Left ventricle myocardium superior (tissue), 1 donor: ENCODE data around the gene MGLL. TPM values are rescaled to one million over a fixed set of nuclear protein-coding genes. Genes with fewer than 3 reads are reported as not detected.

Experiments
- ATAC-seq: fragments of 200-7000 bp; cut with Tn5 transposase; one replicate; pipeline ENCODE4 v1.9.1; 2020; ENCODE audit warnings: mild to moderate bottlenecking, moderate library complexity
- DNase-seq: peaks from one replicate; pipeline ENCODE4 v3.0.0-alpha.2; 2020
- intact Hi-C: fragments of 100-400 bp; cut with micrococcal nuclease; formaldehyde crosslinking; loops from one replicate; pipeline ENCODE4 v1.11.0; 2022
- total RNA-seq: library from RNA; stranded (reverse); fragmentation: NEBNext Ultra II Directional; extraction: Animal tissue kit (Norgen Biotek cat#: 25700); gene quantifications from one replicate; pipeline ENCODE4 v1.2.1, GENCODE V29; 2021
- donor health status: DM: no; HTN: yes; CAD: no; lungs with severe emphysema.

MGLL gene
- total RNA-seq, 1 donor from 2014 or later = 94.3 TPM

DNA sequence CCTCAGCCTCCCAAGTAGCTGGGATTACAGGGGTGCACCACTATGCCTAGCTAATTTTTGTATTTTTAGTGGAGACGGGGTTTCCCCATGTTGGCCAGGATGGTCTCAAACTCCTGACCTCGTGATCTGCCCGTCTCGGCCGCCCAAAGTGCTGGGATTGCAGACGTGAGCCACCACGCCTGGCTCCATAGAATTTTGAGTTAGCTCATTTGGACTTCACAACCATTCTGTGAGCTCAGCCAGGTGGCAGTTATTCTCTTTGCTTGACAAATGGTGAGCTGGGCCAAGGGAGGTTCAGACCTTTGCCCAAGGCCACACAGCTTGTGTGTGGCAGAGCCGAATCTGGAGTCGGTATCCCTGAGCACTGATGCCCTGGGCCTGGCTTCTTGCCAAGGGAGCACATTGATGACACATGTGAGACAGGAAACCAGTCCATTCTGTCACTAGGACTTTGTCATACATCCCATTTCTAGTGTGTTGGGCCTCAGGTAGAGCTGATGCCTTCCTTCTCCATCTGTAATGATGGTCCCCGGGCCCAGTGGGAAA lies 175.7 kb downstream of the MGLL start:
- ATAC-seq = no peak
- no peak for DNase-seq
- intact Hi-C loops = no loop called here

DNA sequence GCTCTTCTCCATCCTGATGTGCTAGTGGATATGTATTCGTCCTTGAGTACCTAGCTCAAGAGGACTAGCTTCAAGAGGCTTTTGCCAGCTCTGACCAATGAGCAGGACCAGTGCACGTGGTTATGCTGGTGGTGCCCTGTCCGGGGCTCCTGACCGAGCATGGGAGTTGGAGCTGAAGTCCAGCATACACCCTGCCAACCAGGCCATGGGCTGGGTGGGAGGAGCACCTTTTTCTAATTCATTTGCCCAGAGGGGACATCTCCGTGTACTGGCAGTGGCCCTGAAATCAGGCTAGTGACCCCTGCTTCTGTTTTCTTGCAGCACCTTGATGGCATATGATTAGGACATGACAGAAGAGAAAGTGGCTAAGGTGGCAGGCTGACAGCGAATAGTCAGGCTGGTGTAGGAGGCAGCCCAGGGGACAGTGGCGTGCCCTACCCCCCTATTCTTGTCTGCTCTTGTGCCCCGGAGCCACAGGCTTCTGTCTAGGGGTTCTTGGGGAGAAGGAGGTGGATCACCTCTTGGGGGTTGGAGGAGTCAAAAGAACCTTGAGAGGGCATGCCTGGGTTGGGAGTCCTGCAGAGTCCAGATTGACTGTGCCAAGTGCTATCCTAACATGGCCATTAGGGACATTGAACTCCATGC lies 176.8 kb downstream of the MGLL start:
- no peak for DNase-seq
- no peak for ATAC-seq
- intact Hi-C loops = no loop called here

DNA sequence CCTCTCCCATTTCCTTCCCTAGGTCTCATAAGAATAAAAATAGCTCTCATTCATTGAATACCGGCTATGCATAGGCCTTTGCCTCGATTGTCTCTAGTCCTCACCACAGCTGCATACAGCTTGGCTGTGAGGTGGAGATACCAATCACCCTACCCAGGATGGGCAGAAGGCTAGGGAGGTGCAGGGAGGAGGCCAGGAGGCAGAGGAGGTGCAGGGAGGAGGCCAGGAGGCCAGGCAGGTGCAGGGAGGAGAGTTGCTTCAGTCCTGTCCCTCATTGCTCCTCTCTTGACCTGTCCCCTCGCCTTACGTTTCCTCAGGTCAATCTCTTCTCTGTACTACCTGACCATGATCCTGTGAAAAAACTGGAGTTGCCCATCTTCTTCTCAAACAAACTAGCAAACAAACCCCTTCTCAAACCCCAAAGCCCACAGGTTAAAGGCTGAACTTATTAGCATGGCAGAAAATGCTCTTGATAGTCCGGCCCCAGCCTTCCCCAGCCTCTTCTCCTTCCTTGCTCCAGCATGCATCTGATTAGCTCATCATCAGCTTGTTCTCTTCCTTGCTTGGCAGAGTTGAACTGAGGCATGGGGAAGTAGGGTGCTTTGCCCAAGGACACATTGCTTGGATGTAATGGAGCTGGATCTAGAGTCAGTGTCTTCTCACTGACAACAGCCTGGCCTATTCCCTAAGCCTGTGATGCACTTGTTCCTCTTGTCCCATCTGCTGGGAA lies 177.5 kb downstream of the MGLL start:
- no peak for ATAC-seq
- intact Hi-C loops = no loop called here
- DNase-seq = no peak

DNA sequence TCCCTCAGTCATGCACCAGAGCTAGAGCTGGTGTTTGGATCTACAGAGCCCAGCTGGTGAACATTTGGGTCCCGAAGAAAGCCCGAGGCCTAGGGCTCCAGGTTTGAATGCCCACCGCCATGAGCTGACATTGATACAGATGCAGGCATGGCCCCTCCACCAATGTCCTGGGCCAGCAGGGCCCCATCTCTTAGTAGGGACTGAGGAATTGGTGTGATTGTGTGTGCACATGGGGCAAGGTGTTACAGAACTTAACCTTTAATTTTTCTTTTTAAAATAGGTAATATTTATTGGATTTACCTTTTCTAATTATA lies 182.3 kb downstream of the MGLL start:
- ATAC-seq (no peak), DNase-seq (no peak)
- intact Hi-C loops = no loop called here

DNA sequence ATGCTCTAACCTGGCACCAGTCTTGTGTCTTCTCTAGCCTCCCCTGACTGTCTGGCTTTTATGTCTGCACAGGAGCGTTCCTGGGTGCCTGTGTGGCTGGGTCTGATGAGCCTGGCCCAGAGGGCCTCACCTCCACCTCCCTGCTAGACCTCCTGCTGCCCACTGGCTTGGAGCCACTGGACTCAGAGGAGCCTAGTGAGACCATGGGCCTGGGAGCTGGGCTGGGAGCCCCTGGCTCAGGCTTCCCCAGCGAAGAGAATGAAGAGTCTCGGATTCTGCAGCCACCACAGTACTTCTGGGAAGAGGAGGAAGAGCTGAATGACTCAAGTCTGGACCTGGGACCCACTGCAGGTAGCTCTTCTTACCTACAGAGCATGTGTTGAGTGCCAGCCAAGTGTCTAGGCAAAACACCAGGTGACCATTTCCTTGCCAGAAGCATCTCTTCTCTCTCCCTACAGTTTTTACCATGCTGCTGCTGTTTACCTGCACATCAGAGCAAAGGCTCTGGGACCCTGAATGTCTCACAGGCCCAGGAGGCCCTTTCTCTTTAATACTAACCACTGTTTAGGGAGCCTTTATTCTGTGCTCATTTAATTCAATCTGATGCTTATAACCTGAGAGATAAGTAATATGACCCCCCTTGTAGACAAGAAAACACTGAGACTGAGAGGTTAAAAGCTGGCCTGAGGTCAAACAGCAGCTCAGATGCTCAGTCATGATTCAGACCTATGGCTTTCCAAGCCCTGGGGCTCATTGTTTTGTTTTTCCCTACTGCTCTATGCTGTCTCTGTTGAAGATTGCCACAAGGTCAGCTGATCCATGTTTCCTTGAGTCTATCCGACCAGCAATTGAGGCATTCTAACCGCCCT lies 182.9 kb downstream of the MGLL start:
- no peak for DNase-seq
- no peak for ATAC-seq
- intact Hi-C loops = no loop called here

Other genes with a start within 250 kb of the MGLL start
- gene TPRA1, start 231.8 kb downstream of the MGLL start, total RNA-seq = 22.8 TPM
- 8.7 TPM for gene MCM2, start 224.1 kb downstream of the MGLL start, total RNA-seq
- gene PODXL2, start 193.3 kb downstream of the MGLL start, total RNA-seq = 1.5 TPM
- gene ABTB1, start 149.6 kb downstream of the MGLL start, total RNA-seq = 34.2 TPM
- gene KBTBD12, start 92.7 kb upstream of the MGLL start, total RNA-seq = 27.5 TPM
- gene SEC61A1, start 229.9 kb upstream of the MGLL start, total RNA-seq = 63.4 TPM